ENCODE data around the gene NOTCH2. TPM values are rescaled to one million over a fixed set of nuclear protein-coding genes. Genes with fewer than 3 reads are reported as not detected.
A peak's percentile ranks its signal among the peaks of the same experiment; 100 is the strongest.
"Not testable (repeated sequence)": the region's sequence is repeated elsewhere in the genome, so short reads cannot be mapped to it uniquely, and the experiment has no call there.

The NOTCH2 gene
- total RNA-seq, 1 donor from 2014 or later, result 20.1 TPM

DNA sequence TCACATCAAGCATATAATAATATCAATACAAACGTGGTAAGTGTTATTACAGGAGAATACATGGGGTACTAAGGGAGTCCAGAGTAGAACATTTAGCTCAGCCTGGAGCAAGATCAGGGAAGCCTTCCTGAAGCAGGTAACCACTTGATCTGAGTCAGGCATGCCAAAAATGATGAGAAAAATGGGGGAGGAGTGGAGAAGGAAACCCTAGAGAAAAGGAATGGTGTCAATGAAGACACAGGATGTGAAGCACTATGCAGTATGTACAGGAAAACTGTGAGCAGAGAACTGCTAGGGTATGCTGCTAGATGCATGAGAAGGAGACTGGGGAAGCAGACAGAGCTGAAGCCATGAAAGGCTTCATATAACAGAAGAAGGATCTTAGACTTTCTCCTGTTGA lies 84.7 kb downstream of the NOTCH2 start:
- ATAC-seq (ENCODE audit: poor library complexity) (no peak), DNase-seq (no peak)
- intact Hi-C loops (cut with DNase I), result no loop called here

DNA sequence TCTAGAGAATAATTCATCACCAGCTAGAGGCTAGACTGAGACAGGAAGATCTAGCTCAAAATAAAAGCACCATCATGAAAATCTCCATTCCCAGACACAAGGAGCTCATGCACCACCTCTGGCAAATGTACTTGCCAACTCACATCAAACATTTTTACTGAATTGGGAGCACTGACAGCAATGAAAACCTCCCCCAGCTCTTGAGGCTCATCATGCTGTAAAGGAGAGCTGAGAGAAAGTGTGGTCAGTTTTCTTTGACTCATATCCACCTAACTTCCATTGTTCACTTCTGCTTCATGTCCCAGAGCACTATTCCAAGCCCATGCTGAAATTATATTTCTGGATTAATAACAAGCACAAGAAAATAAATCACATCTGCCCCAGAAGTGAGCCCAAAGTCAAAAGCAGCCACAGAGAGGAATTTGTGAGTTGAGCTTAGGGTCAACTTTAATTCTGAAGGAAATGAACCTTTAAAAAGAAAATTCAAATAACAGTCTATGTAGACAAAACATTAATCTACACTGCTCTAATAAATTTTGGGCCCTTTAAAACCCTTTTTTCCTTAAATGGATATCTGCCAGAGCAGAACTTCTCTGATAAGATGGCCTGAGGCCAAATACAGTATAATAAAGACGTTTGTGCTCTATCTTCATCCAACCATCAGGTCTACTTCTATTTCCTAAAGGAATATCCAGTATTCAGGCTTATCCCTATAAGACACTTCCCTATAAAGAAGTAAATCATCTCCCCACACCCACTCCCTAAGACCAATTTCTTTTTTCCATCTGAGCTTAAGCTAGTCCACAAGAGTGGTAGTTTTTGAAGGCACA lies 87.3 kb downstream of the NOTCH2 start:
- intact Hi-C loops (cut with DNase I), result no loop called here
- ATAC-seq (ENCODE audit: poor library complexity) (no peak), DNase-seq (no peak)

DNA sequence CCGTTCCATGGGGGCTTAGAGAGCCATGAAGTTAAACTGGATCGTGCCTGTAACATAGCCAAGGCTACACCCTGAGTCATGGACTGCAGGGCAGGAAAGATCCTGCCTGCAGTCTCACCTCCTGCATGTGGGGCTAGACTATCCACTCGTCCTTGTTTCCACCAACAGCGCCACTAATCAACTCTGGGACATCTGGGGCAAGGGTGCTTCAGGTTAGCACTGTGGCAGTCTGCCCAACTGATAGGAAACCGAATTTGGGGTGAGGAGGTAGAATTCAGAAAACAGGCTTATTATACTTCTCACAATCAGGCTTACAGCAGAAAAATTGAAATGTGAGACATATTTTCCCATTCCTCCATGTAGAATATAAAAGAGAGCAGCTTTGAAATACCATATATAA lies 88.0 kb downstream of the NOTCH2 start:
- intact Hi-C loops (cut with DNase I), result no loop called here
- DNase-seq, result no peak
- no peak for ATAC-seq (ENCODE audit: poor library complexity)

DNA sequence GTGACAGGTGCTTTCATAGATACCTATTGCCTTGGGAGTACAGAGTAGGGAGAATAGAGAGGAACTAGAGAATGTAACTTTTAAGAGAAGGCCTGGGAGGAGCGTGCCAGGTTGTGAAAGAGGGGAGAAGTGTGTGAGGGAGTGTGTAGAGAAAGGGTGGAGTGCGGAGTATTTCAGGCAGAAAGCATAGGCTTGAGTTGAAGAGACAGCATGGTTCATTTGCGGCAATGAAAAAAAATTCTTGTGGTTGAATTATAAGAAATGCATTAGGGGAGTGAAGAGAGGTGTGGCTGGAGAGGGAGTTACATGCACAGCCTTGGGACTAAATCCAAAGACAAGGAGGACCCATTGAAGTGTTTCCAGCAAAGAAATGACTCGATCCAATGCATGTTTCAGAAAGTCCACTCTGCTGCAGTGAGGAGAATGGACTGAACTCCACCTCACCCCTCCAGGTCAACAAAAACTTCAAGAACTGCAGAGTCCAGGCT lies 91.4 kb downstream of the NOTCH2 start:
- DNase-seq (no peak), ATAC-seq (ENCODE audit: poor library complexity) (no peak)
- intact Hi-C loops (cut with DNase I), result no loop called here

DNA sequence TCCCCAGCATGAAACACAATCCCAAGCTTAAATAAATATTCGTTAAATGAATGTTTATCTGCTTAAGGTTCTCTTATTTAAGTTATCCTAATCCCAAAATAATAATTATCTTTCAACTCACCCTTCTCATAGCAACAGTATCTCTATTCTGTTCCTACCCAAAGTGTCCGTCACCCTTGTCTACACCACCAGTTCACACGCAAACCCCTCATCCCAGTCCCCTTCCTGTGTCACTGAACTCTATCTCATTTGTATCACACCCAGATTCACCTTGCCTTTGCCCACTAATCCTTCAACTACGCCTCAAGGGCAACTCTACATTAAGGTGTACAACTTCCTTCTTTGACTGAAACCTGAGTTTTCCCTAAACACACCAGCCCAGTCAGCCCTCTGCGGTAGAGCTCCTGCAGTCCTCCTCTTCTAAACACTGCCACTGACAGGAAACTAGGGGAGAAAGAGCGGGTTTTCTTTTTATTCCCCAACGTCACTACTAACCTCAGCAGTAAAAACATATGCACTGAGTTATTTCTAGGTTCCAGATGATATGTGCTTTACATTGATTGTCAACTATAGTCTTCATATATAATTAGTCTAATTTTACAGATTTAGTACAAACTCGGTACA lies 92.2 kb downstream of the NOTCH2 start:
- intact Hi-C loops (cut with DNase I); ATAC-seq (ENCODE audit: poor library complexity); DNase-seq: not testable (repeated sequence)

DNA sequence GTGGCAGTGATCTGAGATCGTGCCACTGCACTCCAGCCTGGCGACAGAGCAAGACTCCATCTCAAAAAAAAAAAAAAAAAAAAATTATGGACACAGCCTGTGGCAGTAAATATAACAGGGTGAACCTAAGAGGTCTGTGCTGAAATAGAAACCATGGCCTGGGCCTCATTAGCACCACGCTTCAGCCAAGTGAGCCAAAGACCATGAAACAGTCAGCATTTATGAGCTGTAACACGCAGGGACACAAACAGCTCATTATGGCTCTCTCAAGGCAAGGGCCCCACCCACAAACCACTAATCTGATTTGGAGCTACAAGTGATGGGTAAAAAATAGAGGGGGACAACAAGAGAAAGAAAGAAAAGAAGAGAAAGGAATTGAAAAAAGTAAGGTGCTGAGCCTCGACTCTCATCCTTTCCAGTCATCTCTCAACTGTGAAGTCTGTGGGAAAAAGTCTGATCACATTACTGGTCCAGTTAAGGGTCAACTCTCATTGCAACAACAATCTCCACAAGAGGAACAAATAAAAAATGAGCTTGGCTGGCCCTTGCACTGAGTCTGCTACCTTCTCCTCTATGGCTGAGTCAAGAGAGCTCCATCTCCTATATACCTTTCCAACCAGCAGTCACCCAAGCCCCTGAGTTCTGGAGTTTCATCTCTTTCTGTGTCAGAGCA lies 93.7 kb downstream of the NOTCH2 start:
- ATAC-seq (ENCODE audit: poor library complexity); intact Hi-C loops (cut with DNase I); DNase-seq: not testable (repeated sequence)

DNA sequence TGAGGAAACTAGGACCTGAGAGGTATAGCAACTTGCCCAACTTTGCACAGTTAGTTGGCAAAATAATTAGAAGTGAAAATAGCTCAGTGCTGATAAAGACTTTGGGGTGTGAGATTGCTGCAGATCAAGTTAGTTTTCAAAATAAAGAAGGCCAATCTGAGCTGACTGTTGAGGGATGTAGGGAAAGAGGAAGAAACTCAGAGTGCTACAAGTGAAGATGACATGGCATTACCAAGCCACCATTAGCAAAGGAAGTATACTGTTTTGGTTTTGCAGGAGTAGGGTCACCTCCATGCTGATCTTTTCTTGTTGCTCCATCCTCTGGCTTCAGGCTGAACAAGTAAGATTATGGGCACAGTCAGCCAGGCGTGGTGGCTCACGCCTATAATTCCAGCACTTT lies 94.5 kb downstream of the NOTCH2 start:
- DNase-seq, result no peak
- no peak for ATAC-seq (ENCODE audit: poor library complexity)
- intact Hi-C loops (cut with DNase I), result no loop called here

DNA sequence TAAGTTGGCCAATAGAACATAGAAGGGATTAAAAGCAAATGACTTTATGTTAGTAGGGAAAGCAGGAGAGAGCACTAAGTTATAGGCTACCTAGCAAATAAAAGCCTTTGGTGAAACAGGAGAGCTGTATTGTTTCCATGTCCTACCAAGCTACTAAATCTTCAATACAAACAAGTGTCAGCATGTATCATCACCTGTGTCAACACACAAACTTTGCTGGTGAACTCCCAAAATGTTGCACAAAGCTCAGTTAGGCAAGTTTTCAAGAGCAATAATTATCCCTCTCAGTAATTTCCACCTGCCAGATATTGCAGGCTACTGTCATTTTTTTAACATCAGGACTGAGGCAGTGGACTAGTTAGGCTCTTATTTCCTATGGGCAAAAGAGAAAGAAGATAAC lies 95.4 kb downstream of the NOTCH2 start:
- ATAC-seq (ENCODE audit: poor library complexity) (no peak), DNase-seq (no peak)
- intact Hi-C loops (cut with DNase I), result no loop called here

DNA sequence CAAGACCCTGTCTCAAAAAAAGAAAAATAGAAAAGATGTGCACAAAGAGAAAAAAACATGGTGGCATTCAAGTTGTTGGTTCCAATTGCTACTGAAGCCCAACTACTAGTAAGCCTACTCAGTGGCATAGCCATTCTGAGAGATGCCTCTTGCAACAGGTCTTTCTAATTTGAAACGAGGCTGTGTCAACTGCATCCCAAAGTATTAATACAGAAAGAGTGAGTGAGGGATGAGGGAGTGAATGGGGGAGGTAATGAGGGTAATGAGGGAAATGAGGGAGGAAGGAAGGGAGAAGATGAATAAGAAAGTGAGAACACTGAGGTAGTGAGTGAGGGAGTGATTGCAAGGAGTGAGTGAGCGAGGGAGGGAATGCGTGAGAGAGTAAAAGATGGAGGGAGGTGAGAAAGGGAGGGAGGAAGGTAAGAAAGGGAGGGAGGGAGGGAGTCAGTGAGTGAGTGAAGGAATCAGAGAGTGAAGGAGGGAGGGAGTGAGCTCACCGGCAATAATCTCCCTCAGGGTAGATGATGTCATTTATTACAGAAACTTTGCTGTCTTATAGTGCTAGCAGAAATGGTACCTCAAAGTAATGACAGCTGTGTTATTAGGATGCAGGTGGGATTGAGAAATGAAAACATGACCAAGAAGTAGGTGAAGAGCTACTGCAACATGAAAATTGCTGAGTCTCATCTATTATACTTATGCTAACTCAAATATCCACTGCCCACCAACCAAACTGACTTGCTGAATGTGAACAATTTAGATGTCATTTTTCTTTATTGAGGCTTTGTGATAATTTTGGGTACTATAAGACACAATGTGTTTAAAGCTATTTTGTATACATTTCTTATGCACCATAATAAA lies 97.5 kb downstream of the NOTCH2 start:
- intact Hi-C loops (cut with DNase I), result no loop called here
- no peak for ATAC-seq (ENCODE audit: poor library complexity)
- DNase-seq, result no peak

DNA sequence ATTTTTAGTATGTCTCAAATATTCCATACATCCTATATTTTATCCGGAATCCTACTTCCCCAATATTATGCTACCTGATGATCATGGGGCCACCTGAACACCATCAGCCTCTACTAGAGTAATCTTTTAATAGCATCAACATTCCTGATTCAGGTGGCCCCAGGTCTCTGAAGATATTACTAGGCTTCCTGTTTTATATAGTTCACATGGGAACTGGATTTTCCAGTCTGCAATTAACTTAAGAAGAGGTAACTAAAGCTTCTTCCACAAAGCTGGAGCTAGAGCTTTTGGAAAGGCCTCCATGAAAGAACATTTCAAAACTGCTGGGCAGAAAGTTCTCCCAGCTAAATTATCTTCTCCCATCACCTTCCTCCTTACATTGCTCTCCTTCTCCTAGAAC lies 100.9 kb downstream of the NOTCH2 start:
- DNase-seq (no peak), ATAC-seq (ENCODE audit: poor library complexity) (no peak)
- intact Hi-C loops (cut with DNase I), result no loop called here

DNA sequence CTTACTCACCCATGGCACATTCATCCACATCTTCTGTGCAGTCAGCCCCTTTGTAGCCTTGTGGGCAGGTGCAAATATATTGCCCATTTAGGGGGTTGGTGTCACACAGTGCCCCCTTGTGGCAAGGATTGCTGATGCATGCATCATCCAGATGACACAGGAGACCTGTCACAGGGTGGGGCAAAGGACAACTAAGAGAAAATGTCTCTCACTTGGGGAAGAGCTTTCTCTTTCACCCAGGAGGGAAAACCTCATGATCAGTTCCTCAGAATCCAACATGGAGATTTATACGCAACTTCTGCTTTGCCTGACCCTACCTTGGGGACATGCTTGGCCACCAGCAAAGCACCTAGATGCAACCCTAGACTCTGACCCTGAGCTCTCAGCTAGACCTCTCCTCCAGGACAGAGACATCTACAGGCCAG lies 101.4 kb downstream of the NOTCH2 start:
- DNase-seq (peak; percentile 54), ATAC-seq (ENCODE audit: poor library complexity) (peak; percentile 60)
- intact Hi-C loops (cut with DNase I), result no loop called here

DNA sequence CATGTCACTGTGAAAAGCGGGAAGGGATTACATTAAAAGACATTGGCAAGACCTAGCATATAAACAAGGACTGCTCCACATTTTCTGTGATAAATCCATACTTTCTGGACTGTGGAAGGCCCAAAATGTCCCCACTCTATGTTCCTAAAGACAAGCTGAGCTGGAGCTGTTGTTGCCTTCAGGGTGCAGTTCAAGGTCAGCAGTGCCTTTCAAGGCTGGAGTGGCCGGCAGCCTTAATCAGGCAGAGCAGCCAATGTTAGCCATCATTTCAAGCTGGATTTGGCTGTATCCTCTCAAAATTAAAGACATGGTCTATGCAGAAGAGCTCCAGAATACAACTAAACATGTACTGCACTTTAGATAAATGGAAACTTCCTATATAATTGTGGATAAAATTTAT lies 102.8 kb downstream of the NOTCH2 start:
- ATAC-seq (ENCODE audit: poor library complexity), result no peak

DNA sequence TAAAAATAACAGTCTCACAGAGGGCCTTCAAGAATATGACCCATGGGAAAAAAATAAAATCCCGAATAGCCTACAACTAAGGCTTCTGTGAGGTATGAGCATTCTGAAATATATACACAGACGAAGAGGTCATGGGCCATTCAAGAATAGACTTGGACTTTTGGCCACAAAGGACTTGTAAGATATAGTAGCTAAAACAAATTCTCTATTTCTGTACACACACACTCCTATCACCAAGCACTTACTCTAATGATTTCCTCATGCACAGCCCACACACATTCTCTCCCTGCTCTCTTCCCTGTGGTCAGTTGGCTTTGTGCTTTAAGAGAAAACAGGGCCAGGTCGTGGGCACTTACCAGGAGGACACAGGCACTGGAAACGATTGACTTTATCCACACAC lies 103.4 kb downstream of the NOTCH2 start:
- intact Hi-C loops (cut with DNase I), result no loop called here
- ATAC-seq (ENCODE audit: poor library complexity) (peak; percentile 68), DNase-seq (no peak)

More for the DNA sequence above, 102.8 kb downstream of the NOTCH2 start:
- no peak for DNase-seq
- intact Hi-C loops (cut with DNase I), result no loop called here

DNA sequence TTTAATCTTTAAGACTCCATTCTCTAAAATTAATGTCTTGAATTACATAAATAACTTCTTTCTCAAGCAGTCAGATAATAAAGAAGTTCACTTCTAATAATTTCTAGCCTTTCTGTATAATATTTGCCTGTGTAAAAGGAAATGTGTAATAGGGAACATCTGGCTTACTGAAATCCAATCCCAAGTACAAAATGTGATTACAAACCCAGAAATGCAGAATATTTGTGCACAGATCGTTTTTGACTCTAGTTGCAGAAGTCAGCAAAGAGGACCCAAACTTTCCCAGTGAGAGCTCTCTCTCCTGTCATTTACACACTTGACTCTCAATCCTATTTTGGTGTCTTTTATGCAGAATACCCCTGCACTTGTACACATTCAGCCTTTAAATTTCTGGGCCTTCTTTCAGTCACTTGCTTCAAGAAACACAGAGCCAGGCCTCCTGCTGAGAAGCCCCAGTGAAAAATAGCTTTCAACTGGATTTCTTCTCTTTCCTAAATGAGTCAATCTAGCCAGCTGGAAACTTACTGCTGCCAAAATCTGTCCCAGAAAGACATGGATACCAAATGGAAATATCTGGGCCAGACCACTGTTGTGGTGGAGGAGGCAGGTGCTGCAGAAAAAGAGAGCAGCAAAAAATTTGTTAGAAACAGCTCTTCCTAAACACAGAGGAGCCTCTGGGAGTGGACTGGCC lies 104.6 kb downstream of the NOTCH2 start:
- intact Hi-C loops (cut with DNase I), result no loop called here
- ATAC-seq (ENCODE audit: poor library complexity) (peak; percentile 62), DNase-seq (no peak)

DNA sequence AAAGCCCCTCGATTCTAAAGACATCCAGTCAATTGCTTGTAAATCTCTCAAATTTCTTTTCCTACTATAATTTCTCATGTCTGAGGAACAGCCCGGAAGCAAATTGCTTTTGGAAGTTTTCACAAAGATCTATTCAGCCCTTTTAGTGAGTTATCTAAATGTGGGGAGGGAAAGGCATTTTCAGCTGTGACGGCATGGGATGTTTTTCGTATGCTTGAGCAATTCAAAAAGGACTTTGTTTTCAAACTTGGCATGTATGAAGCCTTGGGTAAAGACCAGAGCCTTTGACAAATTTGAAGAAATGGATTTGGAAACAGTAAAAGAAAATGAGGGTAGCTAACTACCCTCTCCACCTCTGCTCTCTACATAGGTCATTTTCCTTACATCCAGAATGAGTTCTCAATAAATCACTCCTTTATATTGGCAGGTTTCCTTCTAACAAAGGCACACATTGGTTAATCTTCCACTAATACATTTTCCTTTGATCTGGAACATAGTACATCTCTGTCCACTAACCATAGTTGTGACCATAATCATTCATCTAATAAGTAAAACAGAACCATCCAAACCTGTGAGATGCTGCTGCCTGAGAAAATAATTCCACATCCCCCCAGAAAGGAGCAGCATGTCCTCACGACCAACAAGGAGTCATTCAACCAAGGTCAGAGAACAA lies 107.0 kb downstream of the NOTCH2 start:
- no peak for DNase-seq
- ATAC-seq (ENCODE audit: poor library complexity), result peak; percentile 69
- intact Hi-C loops (cut with DNase I), result no loop called here

DNA sequence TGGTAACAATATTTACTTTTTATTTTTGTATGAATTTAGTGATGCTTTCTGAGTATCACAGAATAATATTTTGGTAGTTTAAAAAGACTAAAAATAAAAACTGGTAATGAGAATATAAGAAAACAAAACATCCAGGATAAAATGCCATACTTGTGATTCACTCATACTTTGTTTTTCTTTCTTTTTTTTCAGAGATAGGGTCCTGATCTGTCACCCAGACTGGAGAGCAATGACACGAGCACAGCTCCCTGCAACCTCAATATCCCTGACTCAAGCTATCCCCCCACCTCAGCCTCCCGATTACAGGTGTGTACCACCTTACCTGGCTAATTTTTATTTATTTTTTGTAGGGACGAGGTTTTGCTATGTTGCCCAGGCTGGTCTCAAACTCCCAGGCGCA lies 109.0 kb downstream of the NOTCH2 start:
- DNase-seq, result no peak
- ATAC-seq (ENCODE audit: poor library complexity), result no peak
- intact Hi-C loops (cut with DNase I), result no loop called here

DNA sequence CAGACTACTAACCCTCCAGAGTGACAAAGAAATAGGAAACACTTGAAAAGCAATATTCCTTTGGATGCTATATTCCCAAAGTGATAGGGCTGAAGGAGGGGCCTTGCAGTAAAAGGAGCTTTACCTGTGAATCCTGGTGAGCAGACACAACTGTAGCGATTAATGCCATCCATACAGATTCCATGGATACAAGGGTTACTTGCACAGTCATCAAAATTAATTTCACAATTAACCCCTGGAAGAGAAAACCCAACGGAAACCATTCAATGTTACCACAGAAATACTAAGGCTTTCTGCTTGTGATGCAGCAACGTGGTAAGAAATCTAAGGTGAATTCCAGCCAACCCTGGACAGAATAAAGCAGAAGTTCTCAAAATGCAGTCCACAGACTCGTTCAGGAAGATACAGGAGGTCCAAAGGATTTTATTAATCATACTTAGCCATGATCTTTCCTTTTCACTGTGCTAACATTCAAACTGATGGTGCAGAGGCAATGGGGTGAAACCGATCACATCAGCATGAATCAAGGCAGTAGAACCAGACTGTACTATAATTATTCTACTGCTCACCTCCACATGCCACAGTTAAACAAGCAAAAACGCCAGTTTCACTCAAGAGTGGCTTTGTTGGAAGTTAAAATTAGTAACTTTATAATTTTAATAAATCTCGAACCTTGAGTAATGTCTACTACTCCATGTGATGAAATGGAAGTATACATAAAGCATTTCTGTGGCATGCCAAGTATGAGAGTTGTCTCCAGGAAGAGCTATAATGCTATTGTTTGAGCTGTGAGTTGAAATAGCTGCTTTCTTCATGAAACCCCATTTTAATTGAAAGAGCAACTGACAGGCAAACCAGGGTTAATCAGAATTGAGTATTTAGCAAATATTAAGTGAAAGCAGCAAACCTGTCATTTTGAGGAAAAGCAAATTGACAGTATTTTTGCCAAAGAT lies 109.9 kb downstream of the NOTCH2 start:
- intact Hi-C loops (cut with DNase I), result no loop called here
- no peak for ATAC-seq (ENCODE audit: poor library complexity)
- no peak for DNase-seq
